H1 (cell line): ENCODE measurements around the gene RERE. TPM values are rescaled to one million over a fixed set of nuclear protein-coding genes. Genes with fewer than 3 reads are reported as not detected.

Experiments
- CTCF ChIA-PET: fragments of 300-600 bp; sonication (Branson Sonifier 250); formaldehyde crosslinking; loops from one replicate; lab custom pipeline; 2021; ENCODE audit not compliant: partially characterized antibody; lab: Charles Lee
- POLR2A ChIA-PET: fragments of 300-600 bp; sonication (Branson Sonifier 250); formaldehyde crosslinking; loops from one replicate; lab custom pipeline; 2021; ENCODE audit warnings: inconsistent platforms; ENCODE audit not compliant: partially characterized antibody; lab: Charles Lee
- DNase-seq, 2 experiments: peaks; one replicate each; pipeline versions ENCODE4 v3.0.0 to v3.0.0-alpha.2; 2010 to 2022; ENCODE audit warnings: low spot score in 2 of 2, low read depth in 1 of 2, mixed read lengths in 1 of 2
- FAIRE-seq: peaks from 2 replicates; lab custom pipeline; 2011; peaks lifted over from hg19 to GRCh38; lab: Jason Lieb, UNC
- H2AFZ ChIP-seq: 2 replicates; pipeline ENCODE4 v1.8.1; 2012; ENCODE audit warnings: low read length, inconsistent platforms
- H2AK5ac ChIP-seq: 2 replicates; pipeline ENCODE4 v1.6.1; 2013; ENCODE audit warnings: low read depth, low read length
- H2BK120ac ChIP-seq: replicated peaks from 2 replicates; pipeline ENCODE3; 2013; ENCODE audit warnings: low read depth, low read length, inconsistent platforms
- H2BK12ac ChIP-seq: 2 replicates; pipeline ENCODE4 v1.6.1; 2013; ENCODE audit warnings: low read depth, low read length
- H2BK15ac ChIP-seq: 2 replicates; pipeline ENCODE4 v1.6.1; 2013; ENCODE audit warnings: low read length
- H2BK20ac ChIP-seq: 2 replicates; pipeline ENCODE4 v1.6.1; 2013; ENCODE audit warnings: low read length
- H2BK5ac ChIP-seq: 2 replicates; pipeline ENCODE4 v1.6.1; 2013; ENCODE audit warnings: low read depth, low read length
- H3K14ac ChIP-seq: 2 replicates; pipeline ENCODE4 v1.6.1; 2013; ENCODE audit warnings: inconsistent platforms; ENCODE audit not compliant: insufficient read length
- H3K18ac ChIP-seq: 2 replicates; pipeline ENCODE4 v1.6.1; 2013; ENCODE audit warnings: low read length; ENCODE audit errors: extremely low read depth
- H3K23ac ChIP-seq: 2 replicates; pipeline ENCODE4 v1.6.1; 2013; ENCODE audit warnings: inconsistent platforms; ENCODE audit not compliant: insufficient read length
- H3K23me2 ChIP-seq: 2 replicates; pipeline ENCODE4 v1.6.1; 2013; ENCODE audit warnings: low read depth, low read length
- H3K27ac ChIP-seq: 2 replicates; pipeline ENCODE4 v1.6.1; 2011; ENCODE audit warnings: low read depth, low read length, inconsistent platforms
- H3K27me3 ChIP-seq, 4 experiments: replicated peaks in 1 of 4; 1 replicate in 1 of 4; 2 replicates in 3 of 4; pipeline versions ENCODE4 v1.6.1 to v1.8.1; 2011 to 2013; ENCODE audit warnings: low read length in 3 of 4, mild to moderate bottlenecking in 3 of 4, inconsistent platforms in 2 of 4, mixed read lengths in 2 of 4, moderate library complexity in 1 of 4; ENCODE audit not compliant: control insufficient read depth in 3 of 4, insufficient read depth in 3 of 4; ENCODE audit errors: extremely low read depth in 1 of 4
- H3K36me3 ChIP-seq, 4 experiments: 2 replicates each; pipeline versions ENCODE4 v1.6.1 to v1.8.1; 2011 to 2013; ENCODE audit warnings: mild to moderate bottlenecking in 4 of 4, low read length in 3 of 4, moderate library complexity in 2 of 4, control low read depth in 1 of 4, inconsistent platforms in 1 of 4; ENCODE audit not compliant: insufficient read depth in 4 of 4, control insufficient read depth in 2 of 4
- H3K4ac ChIP-seq: replicated peaks from 2 replicates; pipeline ENCODE3; 2013; ENCODE audit warnings: low read length, low read depth, mixed read lengths, inconsistent platforms; ENCODE audit not compliant: insufficient read length
- H3K4me1 ChIP-seq, 4 experiments: replicated peaks in 1 of 4; 1 replicate in 1 of 4; 2 replicates in 3 of 4; pipeline versions ENCODE4 v1.6.1 to v1.8.1; 2011 to 2013; ENCODE audit warnings: low read length in 3 of 4, inconsistent platforms in 2 of 4, mixed read lengths in 1 of 4; ENCODE audit not compliant: insufficient read depth in 4 of 4, control insufficient read depth in 3 of 4
- H3K4me2 ChIP-seq, 2 experiments: 2 replicates each; pipeline versions ENCODE4 v1.6.1 to v1.8.1; 2011 to 2013; ENCODE audit warnings: low read depth in 2 of 2, low read length in 2 of 2, control low read depth in 1 of 2, inconsistent platforms in 1 of 2, mild to moderate bottlenecking in 1 of 2; ENCODE audit not compliant: insufficient read depth in 1 of 2
- H3K4me3 ChIP-seq, 4 experiments: fragments of 200-600, 300-600 bp in 1 of 4; sonication (generic), shearing (Covaris generic), sonication (Bioruptor Twin) in 1 of 4; 2 replicates each; pipeline versions ENCODE4 v1.5.1 to v1.8.1; 2011 to 2016; ENCODE audit warnings: low read length in 4 of 4, low read depth in 3 of 4, control low read depth in 2 of 4, inconsistent platforms in 2 of 4, mild to moderate bottlenecking in 2 of 4, mixed read lengths in 1 of 4, moderate library complexity in 1 of 4; ENCODE audit not compliant: insufficient read depth in 2 of 4; ENCODE audit errors: extremely low read depth in 1 of 4
- H3K56ac ChIP-seq: replicated peaks from 2 replicates; pipeline ENCODE3; 2013; ENCODE audit warnings: low read depth, mild to moderate bottlenecking, mixed read lengths, low read length, inconsistent platforms; ENCODE audit not compliant: insufficient read length
- H3K79me1 ChIP-seq: 2 replicates; pipeline ENCODE4 v1.6.1; 2013; ENCODE audit warnings: low read depth, low read length, control low read depth
- H3K79me2 ChIP-seq, 2 experiments: 2 replicates each; pipeline versions ENCODE4 v1.6.1 to v1.8.1; 2012 to 2013; ENCODE audit warnings: low read length in 2 of 2, mild to moderate bottlenecking in 2 of 2, inconsistent platforms in 1 of 2; ENCODE audit not compliant: insufficient read depth in 2 of 2, control insufficient read depth in 1 of 2
- H3K9ac ChIP-seq, 4 experiments: replicated peaks in 1 of 4; 1 replicate in 1 of 4; 2 replicates in 3 of 4; pipeline versions ENCODE4 v1.6.1 to v1.8.1; 2011 to 2013; ENCODE audit warnings: low read depth in 3 of 4, low read length in 3 of 4, control low read depth in 2 of 4, mild to moderate bottlenecking in 2 of 4, moderate library complexity in 2 of 4, inconsistent platforms in 1 of 4; ENCODE audit errors: extremely low read depth in 1 of 4
- H3K9me3 ChIP-seq, 2 experiments: 2 replicates each; pipeline versions ENCODE4 v1.6.1 to v1.8.1; 2012 to 2013; ENCODE audit warnings: mild to moderate bottlenecking in 2 of 2, moderate library complexity in 2 of 2, control low read depth in 1 of 2, inconsistent platforms in 1 of 2, low read depth in 1 of 2, low read length in 1 of 2, mixed read lengths in 1 of 2; ENCODE audit not compliant: insufficient read depth in 2 of 2
- H4K20me1 ChIP-seq, 2 experiments: replicated peaks in 1 of 2; 2 replicates each; pipeline versions ENCODE3 to v1.8.1; 2011 to 2013; ENCODE audit warnings: inconsistent platforms in 2 of 2, low read length in 2 of 2, mild to moderate bottlenecking in 1 of 2; ENCODE audit not compliant: insufficient read depth in 2 of 2, control insufficient read depth in 1 of 2
- H4K5ac ChIP-seq: 2 replicates; pipeline ENCODE4 v1.6.1; 2013; ENCODE audit warnings: low read length, low read depth, mixed read lengths, inconsistent platforms; ENCODE audit not compliant: insufficient read length
- H4K8ac ChIP-seq: 2 replicates; pipeline ENCODE4 v1.8.0; 2013; ENCODE audit warnings: mild to moderate bottlenecking, moderate library complexity, low read length, inconsistent platforms; ENCODE audit not compliant: insufficient read depth; ENCODE audit errors: extremely low read depth
- H4K91ac ChIP-seq: replicated peaks from 2 replicates; pipeline ENCODE3; 2013; ENCODE audit warnings: low read length, mixed read lengths, inconsistent platforms; ENCODE audit not compliant: insufficient read length
- ASH2L ChIP-seq: fragments of 200-600, 300-600 bp; sonication (generic); IDR thresholded peaks from one replicate; pipeline ENCODE4 v1.7.1; 2017; ENCODE audit warnings: low read length
- CBX5 ChIP-seq: fragments of 300-800, 300-1000 bp; sonication (generic); IDR thresholded peaks from 2 replicates; pipeline ENCODE4 v1.7.1; 2016; ENCODE audit warnings: antibody characterized with exemption, low read length, low read depth
- EP300 ChIP-seq, 2 experiments: IDR thresholded peaks; 1 replicate in 1 of 2; 2 replicates in 1 of 2; pipeline ENCODE4 v1.6.1; 2011 to 2012; ENCODE audit warnings: low read depth in 2 of 2, low read length in 2 of 2, mild to moderate bottlenecking in 2 of 2, borderline replicate concordance in 1 of 2, inconsistent platforms in 1 of 2, moderate library complexity in 1 of 2
- KDM4A ChIP-seq: IDR thresholded peaks from one replicate; pipeline ENCODE4 v1.7.1; 2012; ENCODE audit warnings: low read depth, mild to moderate bottlenecking, moderate library complexity, low read length, inconsistent platforms; ENCODE audit not compliant: severe bottlenecking
- NRF1 ChIP-seq: IDR thresholded peaks from 2 replicates; pipeline ENCODE4 v1.6.1; 2011; ENCODE audit warnings: mild to moderate bottlenecking, low read depth, low read length, improper control_type of control experiment
- POLR2AphosphoS5 ChIP-seq: IDR thresholded peaks from 2 replicates; pipeline ENCODE4 v1.6.1; 2011; ENCODE audit warnings: low read depth, low read length
- POU5F1 ChIP-seq: IDR thresholded peaks from 2 replicates; pipeline ENCODE4 v1.6.1; 2011; ENCODE audit warnings: low read depth, mild to moderate bottlenecking, low read length, moderate library complexity
- TAF7 ChIP-seq: optimal IDR thresholded peaks from 2 replicates; pipeline ENCODE3; 2011; ENCODE audit warnings: low read depth, mild to moderate bottlenecking, inconsistent platforms, low read length, moderate library complexity, borderline replicate concordance
- TCF12 ChIP-seq: IDR thresholded peaks from 2 replicates; pipeline ENCODE4 v1.6.1; 2011; ENCODE audit warnings: low read depth, mild to moderate bottlenecking, low read length
- TEAD4 ChIP-seq: IDR thresholded peaks from 2 replicates; pipeline ENCODE4 v1.6.1; 2012; ENCODE audit warnings: low read depth, low read length, inconsistent platforms, mixed read lengths
- WGBS, 2 experiments: shearing (Covaris generic) in 1 of 2; methylation state at CpG; one replicate each; pipeline versions ENCODE4 v1.1.6 to v1.1.7; 2013 to 2015; ENCODE audit warnings: low lambda C conversion rate in 2 of 2, mixed read lengths in 2 of 2, inconsistent platforms in 1 of 2, low coverage in 1 of 2, missing lambda C conversion rate in 1 of 2; ENCODE audit not compliant: insufficient replicate concordance in 2 of 2, insufficient coverage in 1 of 2, insufficient read length in 1 of 2; ENCODE audit errors: extremely low coverage in 1 of 2, missing lambda C conversion rate in 1 of 2; 5-methylcytosine and 5-hydroxymethylcytosine counted together
- polyA plus RNA-seq, 7 experiments: library from polyadenylated mRNA; depleted of rRNA in 3 of 7; stranded (reverse) in 5 of 7; unstranded in 2 of 7; fragments of >200 nt in 5 of 7; fragments of 200-250 nt in 2 of 7; gene quantifications; 1 replicate in 5 of 7; 2 replicates in 1 of 7; 4 replicates in 1 of 7; pipeline versions ENCODE4 v1.2.1 to v1.2.3, GENCODE V29; 2011 to 2013; ENCODE audit warnings: missing spikeins in 2 of 7, mixed read lengths in 2 of 7
- total RNA-seq: library from RNA; stranded (reverse); fragmentation: NEBNext Ultra II Directional; extraction: Animal tissue kit (Norgen Biotek cat#: 25700); gene quantifications from 2 replicates; pipeline ENCODE4 v1.2.1, GENCODE V29; 2021
- TF ChIP-seq, protein P1 (sequence below): IDR thresholded peaks from 2 replicates; pipeline ENCODE4 v1.6.1; 2012; ENCODE audit warnings: inconsistent platforms

Gene RERE
- total and polyA plus RNA-seq, 2 of the 8 experiments (the other 6 are each of a cell fraction or from before 2014, with no cell fraction given): 15.3 to 142 TPM

DNA sequence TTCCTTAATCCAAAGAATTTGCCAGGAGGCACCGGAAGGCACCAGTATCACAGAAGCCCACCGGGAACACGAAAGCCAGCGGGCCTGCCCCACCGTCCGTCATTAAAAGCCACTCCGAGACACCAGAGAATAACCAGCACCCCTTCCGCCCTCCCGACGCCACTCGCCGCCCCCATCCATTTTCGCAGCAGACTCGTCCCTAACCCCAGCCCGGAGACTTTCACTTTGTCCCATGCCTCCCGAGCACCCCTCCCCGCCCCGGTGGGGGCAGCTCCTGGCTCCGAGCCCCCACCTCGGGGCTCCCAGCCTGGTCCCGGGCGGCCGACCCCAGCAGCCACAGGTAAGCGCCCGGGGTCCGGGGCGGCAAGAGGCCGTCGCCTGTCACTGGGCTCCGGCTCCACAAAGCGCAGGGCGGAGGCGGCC, 394.2 kb downstream of the RERE start:
- no peak overlapping the region for H2AK5ac ChIP-seq
- TF ChIP-seq POU5F1 (no peak), EP300 (IDR thresholded peaks at IDR 0.05; ENCODE audit: borderline replicate concordance in 1 of 2, low read depth in 2 of 2, low read length in 2 of 2) (no peak), TAF7 (no peak), ASH2L (no peak), TEAD4 (no peak), CBX5 (no peak), NRF1 (no peak), TCF12 (no peak), POLR2AphosphoS5 (0 out of 2 replicates have a peak, but pooled peaks have one; percentile 3), KDM4A (peak; percentile 10)
- TF ChIP-seq, protein P1, sequence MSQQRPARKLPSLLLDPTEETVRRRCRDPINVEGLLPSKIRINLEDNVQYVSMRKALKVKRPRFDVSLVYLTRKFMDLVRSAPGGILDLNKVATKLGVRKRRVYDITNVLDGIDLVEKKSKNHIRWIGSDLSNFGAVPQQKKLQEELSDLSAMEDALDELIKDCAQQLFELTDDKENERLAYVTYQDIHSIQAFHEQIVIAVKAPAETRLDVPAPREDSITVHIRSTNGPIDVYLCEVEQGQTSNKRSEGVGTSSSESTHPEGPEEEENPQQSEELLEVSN: no peak
- H4K20me1 ChIP-seq: peaks cover 2 to 5% of the 10 kb centered on the region in 2 experiments
- peak overlapping the region in 2 of 4 experiments; percentile 57 to 61; a peak in 4 of 7 replicates for H3K9ac ChIP-seq
- no peak for FAIRE-seq
- no peak overlapping the region for H2BK20ac ChIP-seq
- peaks cover 0 to 66% of the 10 kb centered on the region in 2 experiments; a peak in 3 of 4 replicates for H3K79me2 ChIP-seq
- H3K23ac ChIP-seq: no peak overlapping the region
- no peak overlapping the region for H3K4ac ChIP-seq
- H2AFZ ChIP-seq: no peak overlapping the region
- H4K91ac ChIP-seq: no peak overlapping the region
- DNase-seq: peak in 1 of 2 experiments; percentile 65
- H2BK120ac ChIP-seq: no peak overlapping the region
- H4K5ac ChIP-seq: no peak overlapping the region
- H2BK5ac ChIP-seq: no peak overlapping the region
- H3K18ac ChIP-seq: peak overlapping the region; percentile 29; the same call in 1 of the 2 replicates
- peaks cover 15 to 25% (median 21%) of the 10 kb centered on the region in 4 experiments for H3K4me1 ChIP-seq
- H3K36me3 ChIP-seq: peaks cover 0 to 4% (median 0%) of the 10 kb centered on the region in 4 experiments; a peak in 5 of 8 replicates
- CTCF ChIA-PET: interaction anchor here (0.7 to 8.5 kb wide), 5 partner anchors 12 to 49 kb away, joined by 3 to 88 read pairs (median 4); no protein-coding TSS in a partner anchor
- H3K9me3 ChIP-seq: no peaks in the 10 kb centered on the region
- no peak overlapping the region for H3K14ac ChIP-seq
- H3K23me2 ChIP-seq: peaks cover 14% of the 10 kb centered on the region
- WGBS, 2 experiments: 0% methylated on average over 22 of the region's 33 CpGs; no CpG with 5 or more reads in 1 of the 2 experiments
- H3K79me1 ChIP-seq: peaks cover 11% of the 10 kb centered on the region; the same call in 1 of the 2 replicates
- H3K4me3 ChIP-seq: peak overlapping the region; percentile 64 to 88 (median 72)
- no peak overlapping the region for H2BK15ac ChIP-seq
- H3K4me2 ChIP-seq: peak overlapping the region; percentile 93 to 96
- H2BK12ac ChIP-seq: no peak overlapping the region
- H4K8ac ChIP-seq: peak overlapping the region; percentile 69; the same call in 1 of the 2 replicates
- no peaks in the 10 kb centered on the region for H3K27me3 ChIP-seq
- POLR2A ChIA-PET: interaction anchor here (1.2 to 1.3 kb wide), 3 partner anchors 26 to 280 kb away, joined by 3 to 5 read pairs (median 4); no protein-coding TSS in a partner anchor
- H3K56ac ChIP-seq: no peak overlapping the region
- H3K27ac ChIP-seq: no peak overlapping the region
